Mucosa of descending colon (tissue), 3 donors: Measurements from ENCODE around the gene MTF2. TPM values are rescaled to one million over a fixed set of nuclear protein-coding genes. Genes with fewer than 3 reads are reported as not detected.
"Not testable (repeated sequence)": the region's sequence is repeated elsewhere in the genome, so short reads cannot be mapped to it uniquely, and the experiment has no call there.

Experiments used
- ATAC-seq: fragments of 200-7000 bp; cut with Tn5 transposase; one replicate; pipeline ENCODE4 v1.9.1; 2020; ENCODE audit warnings: mild to moderate bottlenecking, moderate library complexity
- DNase-seq, 3 donors: peaks; one replicate each; pipeline ENCODE4 v3.0.0-alpha.2; 2020
- H3K36me3 ChIP-seq: fragments of 200-600 bp; one replicate; pipeline ENCODE4 v1.8.0; 2021; ENCODE audit warnings: low read depth, mild to moderate bottlenecking
- H3K4me1 ChIP-seq: fragments of 200-600 bp; one replicate; pipeline ENCODE4 v1.8.0; 2021; ENCODE audit warnings: low read depth, mild to moderate bottlenecking
- H3K4me3 ChIP-seq: fragments of 200-600 bp; one replicate; pipeline ENCODE4 v1.8.0; 2021; ENCODE audit warnings: mild to moderate bottlenecking
- H3K9me3 ChIP-seq: fragments of 200-600 bp; one replicate; pipeline ENCODE4 v1.8.0; 2021; ENCODE audit warnings: mild to moderate bottlenecking
- CTCF ChIP-seq: fragments of 200-600 bp; IDR thresholded peaks from one replicate; pipeline ENCODE4 v1.8.0; 2022; ENCODE audit warnings: antibody characterized with exemption, mild to moderate bottlenecking
- intact Hi-C, 2 donors: fragments of 100-400 bp; cut with DNase I in 1 of 2; cut with micrococcal nuclease in 1 of 2; formaldehyde crosslinking; loops; one replicate each; pipeline versions ENCODE4 v1.11.0 to v1.11.1; 2022; cut with DNase I, micrococcal nuclease
- total RNA-seq, 3 donors: library from RNA; stranded (reverse); fragmentation: NEBNext Ultra II Directional in 2 of 3; extraction: Animal tissue kit (Norgen Biotek cat#: 25700) in 2 of 3; gene quantifications; one replicate each; pipeline versions ENCODE4 v1.2.1 to v1.2.4, GENCODE V29; 2021 to 2023
- donor health status: DM: no; HTN: no; CAD: no; lungs with moderate emphysema.
- donor health status: DM: no; HTN: no; CAD: no.
- donor health status: DM: no; HTN: yes; CAD: no.

Gene MTF2
- total RNA-seq, 3 donors from 2014 or later = 22.5 to 32.1 (median 23.6) TPM

- ATAC-seq (no peak), DNase-seq (no peak)
- TF ChIP-seq CTCF = no peak
- Histone ChIP-seq H3K4me3 (no peak overlapping the region), H3K4me1 (peaks cover 5% of the 10 kb centered on the region), H3K9me3 (no peaks in the 10 kb centered on the region), H3K36me3 (no peaks in the 10 kb centered on the region)
- intact Hi-C loops = no loop called here
These were observed 87.9 kb downstream of the MTF2 start for GRCh38 chr1:93167006-93167405.

- ATAC-seq, H3K4me1 ChIP-seq, H3K9me3 ChIP-seq, H3K36me3 ChIP-seq, DNase-seq, intact Hi-C loops, H3K4me3 ChIP-seq: not testable (repeated sequence)
These were observed 91.1 kb downstream of the MTF2 start for GRCh38 chr1:93170141-93170678.

DNA sequence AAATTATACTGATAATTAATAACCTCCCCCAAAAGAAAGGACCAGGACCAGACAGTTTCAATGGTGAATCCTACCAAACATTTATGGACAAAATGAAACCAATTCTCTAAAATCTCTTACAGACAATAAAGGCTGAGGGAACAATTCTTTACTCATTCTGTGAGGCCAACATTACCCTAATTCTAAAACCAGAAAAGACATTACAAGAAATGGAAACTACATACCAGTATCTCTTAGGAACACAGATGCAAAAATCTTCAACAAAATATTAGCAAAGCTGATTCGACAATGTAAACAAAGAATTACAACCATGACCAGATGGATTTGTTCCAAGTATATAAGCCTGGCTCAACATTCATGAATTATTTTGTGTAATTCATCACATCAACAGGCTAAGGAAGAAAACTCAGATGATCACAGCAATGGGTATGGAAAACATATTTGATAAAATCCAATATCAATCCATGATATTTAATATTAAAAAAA is 92.5 kb downstream of the MTF2 start:
- intact Hi-C loops = no loop called here
- H3K4me3 ChIP-seq = no peak overlapping the region
- DNase-seq (no peak), ATAC-seq (no peak)
- H3K4me1 ChIP-seq = peaks cover 7% of the 10 kb centered on the region
- H3K9me3 ChIP-seq = no peaks in the 10 kb centered on the region
- peaks cover 6% of the 10 kb centered on the region for H3K36me3 ChIP-seq
- no peak for TF ChIP-seq CTCF

DNA sequence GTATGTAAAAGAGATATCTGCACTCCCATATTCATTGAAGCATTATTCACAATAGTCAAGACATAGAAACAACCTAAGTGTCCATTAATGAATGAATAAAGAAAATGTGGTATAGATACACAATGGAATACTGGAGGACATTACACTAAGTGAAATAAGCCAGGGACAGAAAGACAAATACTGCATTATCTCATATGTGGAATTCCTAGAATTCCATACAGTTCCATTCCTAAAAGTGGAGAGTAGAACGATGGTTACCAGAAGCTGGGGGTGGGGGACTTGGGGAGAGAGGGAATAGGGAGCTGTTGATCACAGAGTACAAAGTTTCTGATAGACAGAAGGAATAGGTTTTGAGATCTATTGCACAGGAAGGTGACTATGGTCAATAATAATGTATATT is 93.7 kb downstream of the MTF2 start:
- Histone ChIP-seq H3K36me3 (peaks cover 6% of the 10 kb centered on the region), H3K4me3 (no peak overlapping the region), H3K4me1 (peaks cover 7% of the 10 kb centered on the region), H3K9me3 (no peaks in the 10 kb centered on the region)
- no peak for DNase-seq
- ATAC-seq = no peak
- intact Hi-C loops = no loop called here
- TF ChIP-seq CTCF = no peak

DNA sequence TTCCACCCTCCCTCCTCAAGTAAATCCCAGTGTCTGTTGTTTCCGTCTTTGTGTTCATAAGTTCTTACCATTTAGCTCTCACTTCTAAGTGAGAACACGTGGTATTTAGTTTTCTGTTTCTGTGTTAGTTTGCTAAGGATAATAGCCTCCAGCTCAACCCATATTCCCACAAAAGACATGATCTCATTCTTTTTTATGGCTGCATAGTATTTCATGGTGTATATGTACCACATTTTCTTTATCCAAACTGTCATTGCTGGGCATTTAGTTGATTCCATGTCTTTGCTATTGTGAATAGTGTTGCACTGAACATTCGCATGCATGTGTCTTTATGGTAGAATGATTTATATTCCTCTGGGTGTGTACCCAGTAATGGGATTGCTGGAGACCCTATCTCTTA is 95.6 kb downstream of the MTF2 start:
- ATAC-seq, H3K9me3 ChIP-seq, H3K36me3 ChIP-seq, H3K4me3 ChIP-seq, DNase-seq, intact Hi-C loops: not testable (repeated sequence)
- peaks cover 13% of the 10 kb centered on the region for H3K4me1 ChIP-seq

DNA sequence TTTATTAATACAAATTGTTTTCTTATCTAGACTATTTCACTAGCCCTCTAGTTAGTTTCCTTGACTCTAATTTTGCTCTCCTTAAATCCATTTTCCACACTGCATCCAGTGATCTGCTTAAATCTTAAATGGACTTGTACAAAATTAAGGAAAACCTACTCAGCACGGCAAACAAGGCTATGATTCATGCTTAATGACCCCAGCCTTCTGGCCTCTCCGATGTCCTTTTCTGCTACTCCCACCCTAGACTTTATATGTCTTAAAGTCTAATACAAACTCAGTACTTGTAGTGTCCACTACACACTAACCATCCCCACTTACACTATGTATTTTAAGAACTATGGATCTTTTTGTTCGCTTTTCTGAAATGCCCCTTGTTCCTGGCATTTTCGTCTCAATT is 98.9 kb downstream of the MTF2 start:
- Histone ChIP-seq H3K4me3 (no peak overlapping the region), H3K9me3 (no peaks in the 10 kb centered on the region), H3K4me1 (peaks cover 6% of the 10 kb centered on the region), H3K36me3 (peaks cover 6% of the 10 kb centered on the region)
- intact Hi-C loops = no loop called here
- ATAC-seq = no peak
- TF ChIP-seq CTCF = no peak
- DNase-seq = no peak

DNA sequence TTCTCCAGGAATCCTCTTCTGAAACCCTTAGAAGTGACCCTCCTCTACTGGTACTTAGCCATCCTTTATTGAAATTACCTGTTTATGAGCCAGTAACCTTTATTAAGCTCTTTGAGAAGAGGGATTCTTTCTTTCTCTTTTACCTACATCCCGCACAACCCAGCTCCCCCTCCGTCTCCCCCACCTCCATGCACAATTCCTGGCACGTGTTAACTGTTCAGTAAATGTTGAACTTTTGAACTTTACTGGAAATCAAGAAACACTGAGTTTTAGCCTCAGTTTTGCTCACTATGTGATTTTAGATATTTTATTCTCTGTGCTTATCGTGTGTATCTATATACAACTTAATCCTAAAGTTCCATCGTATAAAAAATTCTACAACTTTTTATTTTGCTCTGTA is 99.3 kb downstream of the MTF2 start:
- Histone ChIP-seq H3K9me3 (no peaks in the 10 kb centered on the region), H3K4me1 (peaks cover 6% of the 10 kb centered on the region), H3K36me3 (peaks cover 6% of the 10 kb centered on the region), H3K4me3 (no peak overlapping the region)
- no peak for TF ChIP-seq CTCF
- ATAC-seq (no peak), DNase-seq (no peak)
- intact Hi-C loops = no loop called here
